Lower leg skin (tissue), 4 donors: Measurements from ENCODE around the gene SNX25. TPM values are rescaled to one million over a fixed set of nuclear protein-coding genes. Genes with fewer than 3 reads are reported as not detected.

Experiments used
- DNase-seq, 2 donors: peaks; one replicate each; pipeline ENCODE4 v3.0.0-alpha.2; 2019; ENCODE audit warnings: low spot score in 2 of 2
- H3K4me3 ChIP-seq: fragments of 200-600 bp; sonication (generic); 2 replicates; pipeline ENCODE4 v1.5.1; 2017; ENCODE audit warnings: mild to moderate bottlenecking, low read depth; ENCODE audit not compliant: poor library complexity, severe bottlenecking
- CTCF ChIP-seq, 3 donors: fragments of 450-650 bp; IDR thresholded peaks; one replicate each; pipeline ENCODE4 v1.5.1; 2016; ENCODE audit warnings: antibody characterized with exemption in 3 of 3, mild to moderate bottlenecking in 3 of 3, moderate library complexity in 2 of 3
- POLR2A ChIP-seq, 2 donors: fragments of 450-650 bp; IDR thresholded peaks; one replicate each; pipeline ENCODE4 v1.6.1; 2016 to 2017; ENCODE audit warnings: antibody characterized with exemption in 2 of 2, mild to moderate bottlenecking in 1 of 2, moderate library complexity in 1 of 2
- WGBS, 2 donors: methylation state at CpG; one replicate each; pipeline ENCODE4 v1.1.5; 2018; 5-methylcytosine and 5-hydroxymethylcytosine counted together
- intact Hi-C: fragments of 100-400 bp; cut with DNase I; formaldehyde crosslinking; loops from one replicate; pipeline ENCODE4 v1.15.0; 2023; ENCODE audit warnings: low total_unique reads
- total RNA-seq, 4 donors: library from RNA; depleted of rRNA; stranded (reverse); fragments of >200 nt; gene quantifications; one replicate each; pipeline ENCODE4 v1.1.0, GENCODE V29; 2016

Gene SNX25
- total RNA-seq, 4 donors from 2014 or later, result 13.4 to 18.3 (median 15.6) TPM

- H3K4me3 ChIP-seq, result no peak overlapping the region
- intact Hi-C loops, result no loop called here
- TF ChIP-seq POLR2A (IDR thresholded peaks at IDR 0.05) (no peak), CTCF (IDR thresholded peaks at IDR 0.05) (no peak)
- no peak for DNase-seq
- 98 to 99% methylated on average over 6 of the region's 6 CpGs for WGBS, 2 donors
Measured at GRCh38 chr4:185285632-185286393, 76.4 kb downstream of the SNX25 start.

- no peak overlapping the region for H3K4me3 ChIP-seq
- no peak for DNase-seq
- intact Hi-C loops, result no loop called here
- TF ChIP-seq POLR2A (IDR thresholded peaks at IDR 0.05) (no peak), CTCF (IDR thresholded peaks at IDR 0.05) (no peak)
- WGBS, 2 donors, result 70 to 89% methylated on average over 3 of the region's 3 CpGs
Measured at GRCh38 chr4:185286571-185286970, 77.2 kb downstream of the SNX25 start.

GRCh38 chr4:185287031-185287430 is 77.6 kb downstream of the SNX25 start:
- no peak for TF ChIP-seq POLR2A (IDR thresholded peaks at IDR 0.05)
- TF ChIP-seq CTCF (IDR thresholded peaks at IDR 0.05), result no peak
- intact Hi-C loops, result no loop called here
- WGBS, 2 donors, result 92 to 93% methylated on average over 4 of the region's 4 CpGs
- DNase-seq, result no peak
- H3K4me3 ChIP-seq, result no peak overlapping the region

GRCh38 chr4:185290018-185290607 is 80.7 kb downstream of the SNX25 start:
- WGBS, 2 donors, result 85 to 91% methylated on average over 6 of the region's 6 CpGs
- TF ChIP-seq CTCF (IDR thresholded peaks at IDR 0.05), result no peak
- TF ChIP-seq POLR2A (IDR thresholded peaks at IDR 0.05), result no peak
- H3K4me3 ChIP-seq, result no peak overlapping the region
- intact Hi-C loops, result no loop called here
- DNase-seq, result no peak

- TF ChIP-seq POLR2A (IDR thresholded peaks at IDR 0.05) (no peak), CTCF (IDR thresholded peaks at IDR 0.05) (no peak)
- intact Hi-C loops, result no loop called here
- 54 to 68% methylated on average over 5 of the region's 5 CpGs for WGBS, 2 donors
Measured at GRCh38 chr4:185290656-185291055, 81.3 kb downstream of the SNX25 start.

More at GRCh38 chr4:185290656-185291055, 81.3 kb downstream of the SNX25 start:
- no peak for DNase-seq
- no peak overlapping the region for H3K4me3 ChIP-seq
